Muscle layer of colon (tissue), 2 donors: Measurements from ENCODE around the gene ASGR2.
"Not testable (repeated sequence)": the region's sequence is repeated elsewhere in the genome, so short reads cannot be mapped to it uniquely, and the experiment has no call there.

ENCODE experiments used
- H3K27ac ChIP-seq: one replicate; pipeline ENCODE4 v1.7.0; 2013; ENCODE audit warnings: low read depth, mild to moderate bottlenecking, low read length, moderate library complexity
- H3K27me3 ChIP-seq, 2 donors: one replicate each; pipeline ENCODE4 v1.7.0; 2013; ENCODE audit warnings: low read length in 2 of 2, mild to moderate bottlenecking in 2 of 2; ENCODE audit not compliant: insufficient read depth in 2 of 2, control insufficient read depth in 1 of 2
- H3K36me3 ChIP-seq: one replicate; pipeline ENCODE4 v1.7.0; 2013; ENCODE audit warnings: mild to moderate bottlenecking, low read length; ENCODE audit not compliant: insufficient read depth
- H3K4me1 ChIP-seq: one replicate; pipeline ENCODE4 v1.7.0; 2013; ENCODE audit warnings: mild to moderate bottlenecking, low read length; ENCODE audit not compliant: insufficient read depth
- H3K4me3 ChIP-seq, 2 donors: one replicate each; pipeline ENCODE4 v1.7.0; 2013; ENCODE audit warnings: low read length in 2 of 2, low read depth in 1 of 2, mild to moderate bottlenecking in 1 of 2, moderate library complexity in 1 of 2
- H3K9ac ChIP-seq: one replicate; pipeline ENCODE4 v1.7.0; 2013; ENCODE audit warnings: low read length
- H3K9me3 ChIP-seq: one replicate; pipeline ENCODE4 v1.7.0; 2013; ENCODE audit warnings: mild to moderate bottlenecking, low read length
- donor health status: abdominal sarcoma.
- donor health status: Adenocarcinoma of cecum.

The ASGR2 gene

DNA sequence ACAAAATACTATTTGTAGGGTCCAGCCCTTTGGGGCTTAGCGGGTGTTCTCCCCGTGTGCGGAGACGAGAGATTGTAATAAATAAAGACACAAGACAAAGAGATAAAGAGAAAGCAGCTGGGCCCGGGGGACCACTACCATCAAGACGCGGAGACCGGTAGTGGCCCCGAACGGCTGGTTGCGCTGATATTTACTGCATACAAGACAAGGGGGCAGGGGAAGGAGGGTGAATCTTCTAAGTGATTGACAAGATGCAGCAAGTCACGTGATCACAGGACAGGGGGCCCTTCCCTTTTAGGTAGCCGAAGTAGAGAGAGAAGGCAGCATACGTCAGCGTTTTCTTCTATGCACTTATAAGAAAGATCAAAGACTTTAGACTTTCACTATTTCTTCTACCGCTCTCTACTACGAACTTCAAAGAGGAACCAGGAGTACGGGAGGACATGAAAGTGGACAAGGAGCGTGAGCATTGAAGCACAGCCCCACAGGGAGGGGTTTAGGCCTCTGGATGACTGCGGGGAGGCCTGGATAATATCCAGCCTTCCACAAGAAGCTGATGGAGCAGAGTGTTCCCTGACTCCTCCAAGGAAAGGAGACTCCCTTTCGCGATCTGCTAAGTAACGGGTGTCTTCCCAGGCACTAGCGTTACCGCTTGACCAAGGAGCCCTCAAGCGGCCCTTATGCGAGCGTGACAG lies 23.2 kb downstream of the ASGR2 start:
- not testable (repeated sequence) for H3K4me3 ChIP-seq, H3K27me3 ChIP-seq, H3K9me3 ChIP-seq, H3K36me3 ChIP-seq, H3K9ac ChIP-seq, H3K27ac ChIP-seq, H3K4me1 ChIP-seq

DNA sequence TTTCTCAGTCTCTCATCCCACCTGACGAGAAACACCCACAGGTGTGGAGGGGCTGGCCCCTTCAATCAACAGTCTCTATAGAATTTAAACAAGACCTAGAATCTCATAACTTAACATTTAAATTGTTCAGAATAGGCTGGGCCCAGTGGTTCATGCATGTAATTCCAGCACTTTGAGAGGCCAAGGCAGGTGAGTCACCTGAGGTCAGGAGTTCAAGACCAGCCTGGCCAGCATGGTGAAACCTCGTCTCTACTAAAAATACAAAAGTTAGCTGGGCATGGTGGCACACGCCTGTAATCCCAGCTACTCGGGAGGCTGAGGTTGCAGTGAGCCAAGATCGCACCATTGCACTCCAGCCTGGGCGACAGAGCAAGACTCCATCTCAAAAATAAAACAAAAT lies 25.1 kb downstream of the ASGR2 start:
- H3K36me3 ChIP-seq, H3K27me3 ChIP-seq, H3K27ac ChIP-seq, H3K9me3 ChIP-seq, H3K4me3 ChIP-seq, H3K4me1 ChIP-seq, H3K9ac ChIP-seq: not testable (repeated sequence)

DNA sequence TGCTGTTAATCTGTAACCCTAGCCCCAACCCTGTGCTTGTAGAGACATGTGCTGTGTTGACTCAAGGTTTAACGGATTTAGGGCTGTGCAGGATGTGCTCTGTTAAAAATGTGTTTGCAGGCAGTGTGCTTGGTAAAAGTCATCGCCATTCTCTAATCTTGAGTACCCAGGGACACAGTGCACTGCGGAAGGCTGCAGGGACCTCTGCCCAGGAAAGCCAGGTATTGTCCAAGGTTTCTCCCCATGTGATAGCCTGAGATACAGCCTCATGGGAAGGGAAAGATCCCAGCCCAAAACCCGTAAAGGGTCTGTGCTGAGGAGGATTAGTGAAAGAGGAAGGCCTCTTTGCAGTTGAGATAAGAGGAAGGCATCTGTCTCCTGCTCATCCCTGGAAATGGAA lies 26.2 kb downstream of the ASGR2 start:
- not testable (repeated sequence) for H3K27ac ChIP-seq, H3K9ac ChIP-seq, H3K4me3 ChIP-seq, H3K36me3 ChIP-seq, H3K9me3 ChIP-seq, H3K4me1 ChIP-seq, H3K27me3 ChIP-seq

DNA sequence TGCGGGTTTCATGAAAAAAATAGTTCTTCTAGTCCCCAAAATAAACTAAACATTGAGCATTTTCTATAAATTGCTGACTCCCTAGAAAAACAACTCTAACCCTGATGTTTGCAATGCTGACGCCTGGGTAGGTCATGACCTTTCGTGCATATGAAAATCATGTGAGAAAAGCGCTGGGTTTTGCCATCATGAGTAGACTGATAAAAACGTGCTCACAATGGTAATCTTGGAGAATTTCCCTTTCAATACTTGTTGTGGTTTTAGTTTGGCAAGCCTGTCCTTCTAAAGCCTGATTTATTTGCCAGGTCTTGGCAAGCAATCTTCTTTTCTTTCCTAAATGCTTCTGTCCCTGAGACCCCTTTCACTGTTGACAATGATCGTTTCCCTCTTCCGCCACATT lies 30.5 kb downstream of the ASGR2 start:
- no peak overlapping the region for H3K9ac ChIP-seq
- H3K27me3 ChIP-seq, result no peaks in the 10 kb centered on the region
- no peaks in the 10 kb centered on the region for H3K4me1 ChIP-seq
- H3K36me3 ChIP-seq, result no peaks in the 10 kb centered on the region
- no peaks in the 10 kb centered on the region for H3K9me3 ChIP-seq
- H3K4me3 ChIP-seq, result no peak overlapping the region
- H3K27ac ChIP-seq, result no peak overlapping the region

DNA sequence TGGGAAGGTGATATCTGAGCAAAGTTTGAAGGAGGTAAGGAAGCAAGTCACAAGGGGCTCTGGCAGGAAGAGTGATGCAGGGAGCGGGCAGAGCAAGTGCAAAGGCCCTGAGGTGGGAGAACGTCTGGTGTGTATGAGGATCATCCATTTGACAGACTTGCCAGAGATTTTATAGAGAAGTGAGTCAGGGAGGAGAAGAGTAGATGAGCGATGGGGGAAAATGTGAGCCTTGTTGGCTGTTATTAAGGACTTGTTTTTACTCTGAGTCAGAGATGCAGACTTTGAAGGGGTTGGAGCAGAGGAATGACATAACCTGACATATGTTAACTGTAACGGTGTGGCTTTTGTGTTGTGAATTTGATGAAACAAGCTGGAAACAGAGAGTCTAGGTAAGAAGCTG lies 31.0 kb downstream of the ASGR2 start:
- no peaks in the 10 kb centered on the region for H3K4me1 ChIP-seq
- no peak overlapping the region for H3K9ac ChIP-seq
- no peaks in the 10 kb centered on the region for H3K36me3 ChIP-seq
- no peaks in the 10 kb centered on the region for H3K27me3 ChIP-seq
- no peak overlapping the region for H3K27ac ChIP-seq
- no peaks in the 10 kb centered on the region for H3K9me3 ChIP-seq
- H3K4me3 ChIP-seq, result no peak overlapping the region

DNA sequence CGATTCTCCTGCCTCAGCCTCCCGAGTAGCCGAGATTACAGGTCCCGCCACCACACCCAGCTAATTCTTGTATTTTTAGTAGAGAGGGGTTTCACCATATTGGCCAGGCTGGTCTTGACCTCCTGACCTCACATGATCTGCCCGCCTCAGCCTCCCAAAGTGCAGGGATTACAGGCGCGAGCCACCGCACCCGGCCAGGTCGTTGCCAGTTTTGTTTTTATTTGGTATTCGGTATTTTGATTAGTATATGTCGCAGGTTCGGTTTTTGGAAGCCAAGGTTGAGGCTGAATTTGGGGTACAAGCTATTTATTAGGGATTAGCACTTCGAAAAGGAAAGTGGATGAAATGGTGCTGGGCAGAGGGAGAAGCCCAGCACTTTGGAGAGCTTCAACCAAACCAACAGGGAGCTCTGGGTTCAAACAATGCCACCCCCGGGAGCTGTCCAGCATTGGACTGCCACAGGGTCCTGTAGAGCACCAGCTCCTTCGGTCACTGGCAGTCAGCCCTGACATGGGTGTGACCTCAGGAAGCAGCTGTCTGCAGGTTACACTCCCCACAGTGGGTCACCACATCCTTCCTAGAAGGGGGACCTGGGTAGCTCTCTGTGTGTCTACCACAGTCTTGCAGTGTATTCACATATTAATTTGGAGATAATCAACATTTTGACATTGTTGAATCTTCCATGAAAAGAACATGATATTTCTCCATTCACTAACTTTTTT lies 33.1 kb downstream of the ASGR2 start:
- Histone ChIP-seq H3K4me3 (no peak overlapping the region), H3K4me1 (no peaks in the 10 kb centered on the region), H3K36me3 (no peaks in the 10 kb centered on the region), H3K9me3 (no peaks in the 10 kb centered on the region), H3K27ac (no peak overlapping the region), H3K27me3 (no peaks in the 10 kb centered on the region), H3K9ac (no peak overlapping the region)

DNA sequence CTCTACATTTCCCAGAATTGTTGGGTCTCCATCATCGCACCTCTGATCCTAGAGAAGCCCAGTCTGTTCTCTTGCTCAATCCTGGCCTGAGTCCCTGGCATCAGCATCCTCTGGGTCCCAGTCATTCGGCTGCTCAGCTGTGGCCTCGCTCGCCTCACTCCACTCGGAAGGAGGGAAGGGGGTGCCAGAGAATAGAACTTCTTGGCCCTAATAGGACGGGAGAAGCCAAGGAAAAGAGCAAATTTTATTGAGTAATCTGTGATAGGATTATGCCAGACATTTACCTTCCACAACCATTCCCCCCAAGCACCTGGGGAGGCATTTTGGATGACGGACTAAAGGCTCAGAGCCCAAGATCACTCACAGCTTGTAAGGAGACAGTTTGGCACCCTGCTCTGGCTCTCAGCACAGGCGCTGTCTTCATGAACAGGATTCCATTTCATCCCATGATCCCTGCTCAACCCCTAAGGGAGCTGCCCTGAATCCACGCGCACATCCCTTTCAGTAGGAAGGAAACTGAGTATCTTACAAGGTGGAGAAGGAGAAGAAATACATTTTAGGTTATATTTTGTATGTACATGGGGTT lies 34.1 kb downstream of the ASGR2 start:
- no peaks in the 10 kb centered on the region for H3K4me1 ChIP-seq
- H3K4me3 ChIP-seq, result no peak overlapping the region
- H3K36me3 ChIP-seq, result no peaks in the 10 kb centered on the region
- H3K9me3 ChIP-seq, result no peaks in the 10 kb centered on the region
- H3K27me3 ChIP-seq, result no peaks in the 10 kb centered on the region
- no peak overlapping the region for H3K9ac ChIP-seq
- H3K27ac ChIP-seq, result no peak overlapping the region

DNA sequence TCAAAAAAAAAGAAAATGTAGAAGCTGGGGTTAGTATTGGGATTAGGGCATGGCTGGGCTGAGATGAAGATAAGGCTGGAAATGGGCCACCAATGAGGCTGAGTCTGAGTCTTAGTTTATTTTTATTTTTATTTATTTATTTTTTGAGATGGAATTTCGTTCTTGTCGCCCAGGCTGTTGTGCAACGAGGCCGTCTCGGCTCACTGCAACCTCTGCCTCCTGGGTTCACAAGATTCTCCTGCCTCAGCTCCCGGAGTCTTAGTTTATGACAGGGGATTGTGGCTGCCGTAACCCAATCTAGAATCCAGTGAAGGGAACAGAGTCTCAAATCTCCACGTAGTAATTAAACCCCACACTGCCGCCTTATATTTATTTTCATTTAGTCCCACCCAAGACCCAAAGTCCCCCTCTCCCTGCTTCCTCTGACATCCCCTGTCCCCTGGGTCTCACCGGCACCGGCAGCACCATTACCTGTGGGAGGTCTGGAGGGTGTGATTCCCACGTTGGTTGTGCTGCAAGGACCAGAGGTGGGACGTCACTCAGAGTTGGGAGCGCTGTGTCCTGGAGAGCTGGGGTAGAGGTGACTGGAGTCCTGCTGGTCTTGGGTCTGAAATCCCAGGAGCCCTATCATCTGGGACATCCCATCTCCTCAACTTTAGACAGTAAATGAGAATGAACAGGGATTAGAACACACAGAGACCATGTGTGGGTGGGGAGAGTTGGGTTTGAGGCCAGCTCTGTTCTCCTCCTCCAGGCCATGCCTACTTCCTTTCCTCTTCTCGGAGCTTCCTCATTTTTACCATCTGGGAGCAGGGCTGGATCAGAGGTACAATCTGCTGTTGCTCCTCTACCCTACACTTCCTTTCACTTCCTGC lies 34.8 kb downstream of the ASGR2 start, which contains the start of gene CLEC10A:
CLEC10A (minus strand) TSS at position 671 of the 875 bp plus-strand sequence. CDS start 1,439 bp downstream, outside the sequence.
- H3K4me3 ChIP-seq, result no peak within 1 kb of the TSS
- H3K9me3 ChIP-seq, result no peaks in the 10 kb centered on the region
- H3K27me3 ChIP-seq, result no peaks in the 10 kb centered on the region
- H3K27ac ChIP-seq, result no peak within 1 kb of the TSS
- H3K9ac ChIP-seq, result no peak within 1 kb of the TSS
- no peaks in the 10 kb centered on the region for H3K4me1 ChIP-seq
- H3K36me3 ChIP-seq, result no peaks in the 10 kb centered on the region

DNA sequence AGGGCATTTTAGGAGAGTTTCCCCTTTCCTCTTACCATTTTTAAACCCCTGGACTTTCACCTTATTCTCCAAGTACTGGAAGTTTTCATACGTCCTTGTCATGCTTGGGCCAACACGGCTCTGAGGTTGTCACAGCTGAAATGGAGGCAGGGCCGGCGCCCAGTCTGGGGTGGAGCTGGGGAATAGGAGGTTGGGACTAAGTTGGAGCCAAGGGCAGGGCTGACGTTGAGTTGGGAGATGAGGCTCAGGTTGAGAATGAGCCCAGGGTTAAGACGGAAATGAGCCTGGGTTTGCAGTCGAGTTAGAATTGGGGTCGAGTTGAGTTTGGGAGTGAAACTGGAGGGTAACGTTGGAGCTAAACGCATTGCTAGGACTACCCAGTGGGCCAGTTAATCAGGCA lies 35.9 kb downstream of the ASGR2 start:
- Histone ChIP-seq H3K9me3 (no peaks in the 10 kb centered on the region), H3K27ac (no peak overlapping the region), H3K36me3 (no peaks in the 10 kb centered on the region), H3K4me3 (no peak overlapping the region), H3K9ac (no peak overlapping the region), H3K4me1 (no peaks in the 10 kb centered on the region), H3K27me3 (no peaks in the 10 kb centered on the region)

DNA sequence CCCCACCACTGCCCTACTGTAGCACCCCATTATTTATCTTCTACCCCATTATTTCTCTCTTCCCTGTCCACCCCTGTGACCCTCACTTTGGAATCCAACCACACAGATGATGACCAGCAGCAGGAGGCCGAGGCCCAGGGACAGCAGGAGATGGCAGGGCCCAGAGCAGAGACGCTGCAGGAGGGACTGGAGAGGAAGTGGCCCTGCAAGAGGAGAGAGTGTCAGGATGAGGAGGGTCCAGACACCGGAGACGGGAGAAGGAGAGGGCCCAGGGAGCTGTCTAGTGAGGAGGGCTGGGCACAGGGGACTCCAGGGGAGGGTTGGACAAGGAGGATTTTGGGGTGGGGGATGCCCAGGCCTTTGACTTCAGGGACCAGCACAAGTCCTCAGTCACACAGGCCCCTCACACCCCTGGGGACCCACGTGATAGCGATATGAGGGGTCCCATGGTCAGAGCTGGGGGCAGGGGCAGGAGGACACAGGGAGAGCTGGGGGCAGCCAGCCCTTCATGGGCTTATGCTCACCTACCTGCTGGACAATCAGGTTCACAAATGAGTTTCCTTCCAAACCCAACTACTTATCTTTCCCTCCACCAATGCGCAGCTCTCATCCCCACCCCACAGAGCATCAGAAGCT lies 36.6 kb downstream of the ASGR2 start:
- no peak overlapping the region for H3K9ac ChIP-seq
- H3K4me3 ChIP-seq, result no peak overlapping the region
- H3K27ac ChIP-seq, result no peak overlapping the region
- H3K27me3 ChIP-seq, result no peaks in the 10 kb centered on the region
- no peaks in the 10 kb centered on the region for H3K4me1 ChIP-seq
- no peaks in the 10 kb centered on the region for H3K36me3 ChIP-seq
- H3K9me3 ChIP-seq, result no peaks in the 10 kb centered on the region

DNA sequence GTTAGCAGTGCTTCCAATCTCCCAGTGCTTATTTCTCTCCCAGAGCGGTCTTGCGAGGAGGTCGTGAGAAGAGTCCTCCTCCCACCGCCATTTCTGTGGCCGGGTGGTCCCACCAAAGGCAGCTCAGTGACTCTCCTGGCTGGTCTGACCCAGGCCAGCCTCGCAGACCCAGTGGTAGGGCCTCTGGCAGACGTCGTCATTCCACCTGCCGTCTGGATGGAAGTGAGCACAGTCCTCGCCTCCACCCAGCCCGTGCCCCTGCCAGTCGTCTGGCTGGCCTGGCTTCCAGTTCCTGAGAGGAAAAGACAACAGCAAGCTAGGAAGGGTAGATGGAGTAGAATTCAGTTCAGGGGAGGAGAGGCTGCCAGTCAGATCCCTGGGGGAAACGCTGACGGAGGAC lies 39.7 kb downstream of the ASGR2 start:
- H3K27ac ChIP-seq, result no peak overlapping the region
- H3K9ac ChIP-seq, result no peak overlapping the region
- no peaks in the 10 kb centered on the region for H3K27me3 ChIP-seq
- no peaks in the 10 kb centered on the region for H3K4me1 ChIP-seq
- H3K36me3 ChIP-seq, result no peaks in the 10 kb centered on the region
- H3K9me3 ChIP-seq, result no peaks in the 10 kb centered on the region
- H3K4me3 ChIP-seq, result no peak overlapping the region
